ENCODE measurements around the gene MVB12B. TPM values are rescaled to one million over a fixed set of nuclear protein-coding genes. Genes with fewer than 3 reads are reported as not detected.

Gene MVB12B
- total and polyA plus RNA-seq, 2 of the 13 experiments (the other 11 are each of a cell fraction or from before 2014, with no cell fraction given) = 12.1 to 30.1 TPM

DNA sequence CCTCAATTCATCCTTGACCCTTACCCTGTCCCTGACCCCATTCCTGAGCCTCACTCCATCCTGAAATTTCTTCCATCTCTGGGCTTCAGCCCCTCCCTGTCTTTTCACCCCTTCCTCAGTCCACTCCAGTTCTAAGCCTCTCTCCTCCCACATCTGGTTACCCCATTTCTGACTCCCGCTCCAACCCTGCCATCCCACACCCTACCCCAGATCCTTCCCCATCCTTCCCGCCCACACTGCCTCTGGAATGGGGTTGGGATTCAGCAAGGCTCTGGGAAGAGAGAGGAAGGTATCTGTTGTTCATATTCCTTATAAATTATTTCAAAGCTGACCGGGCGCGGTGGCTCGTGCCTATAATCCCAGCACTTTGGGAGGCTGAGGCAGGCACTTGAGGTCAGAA, 29.9 kb upstream of the MVB12B start:
- H3K36me3 ChIP-seq (replicated peaks in 1 of 2; ENCODE audit: control insufficient read depth in 1 of 2, insufficient read depth in 2 of 2, low read length in 2 of 2) = no peaks in the 10 kb centered on the region
- no peaks in the 10 kb centered on the region for H3K79me2 ChIP-seq (ENCODE audit: insufficient read depth, low read length)
- intact Hi-C loops (cut with micrococcal nuclease; ENCODE audit: unreplicated experiment) = no loop called here
- 61% methylated on average over 6 of the region's 6 CpGs for WGBS (ENCODE audit: low lambda C conversion rate)
- H4K20me1 ChIP-seq (ENCODE audit: insufficient read depth, low read length) = no peaks in the 10 kb centered on the region
- no peak overlapping the region for H3K4me3 ChIP-seq (replicated peaks in 1 of 3; ENCODE audit: insufficient read depth in 1 of 3, low read depth in 2 of 3, low read length in 3 of 3)
- in situ Hi-C loops (cut with HindIII; ENCODE audit: extremely low pct_ligation_motif_present, low pct_unique_long_range_greater_than_20kb) = no loop called here
- ChIA-PET CTCF (ENCODE audit: low intra/inter-chr PET ratio, low total read pairs) (no interaction called here), POLR2A (no interaction called here)
- FAIRE-seq (no peak), ATAC-seq (no peak), DNase-seq (ENCODE audit: low spot score) (no peak)
- no peaks in the 10 kb centered on the region for H3K9me3 ChIP-seq (ENCODE audit: low read length)
- no peak for TF ChIP-seq JUNB (CRISPR knock-in tag; IDR thresholded peaks at IDR 0.05; ENCODE audit: borderline replicate concordance)
- no peak for TF ChIP-seq ZNF674 (CRISPR knock-in tag; IDR thresholded peaks at IDR 0.05; ENCODE audit: low read depth)
- no peak for TF ChIP-seq ZFY (CRISPR knock-in tag; IDR thresholded peaks at IDR 0.05)
- no peak for TF ChIP-seq HMGXB4 (CRISPR knock-in tag; IDR thresholded peaks at IDR 0.05; ENCODE audit: borderline replicate concordance in 1 of 2, low read depth in 1 of 2)
- TF ChIP-seq MEIS2 (CRISPR knock-in tag; IDR thresholded peaks at IDR 0.05) = no peak
- TF ChIP-seq NR2F2 (IDR thresholded peaks at IDR 0.05; ENCODE audit: borderline replicate concordance, low read depth) = no peak
- no peak overlapping the region for H2AFZ ChIP-seq (ENCODE audit: low read length)
- H3K27me3 ChIP-seq (ENCODE audit: control insufficient read depth in 1 of 2, insufficient read depth in 2 of 2, low read length in 2 of 2) = peaks cover 4 to 30% of the 10 kb centered on the region in 2 experiments; a peak in 3 of 5 replicates
- BruUV-seq (replicated peaks) = no TSS peak
- H3K27ac ChIP-seq (ENCODE audit: extremely low read length, insufficient read depth, low read length) = no peak overlapping the region
- peaks cover 10% of the 10 kb centered on the region for H3K4me1 ChIP-seq (ENCODE audit: insufficient read depth, low read length)
- H3K4me2 ChIP-seq (ENCODE audit: low read depth, low read length) = no peak overlapping the region
- no peak overlapping the region for H3K9ac ChIP-seq (ENCODE audit: insufficient read depth, low read depth, low read length)

DNA sequence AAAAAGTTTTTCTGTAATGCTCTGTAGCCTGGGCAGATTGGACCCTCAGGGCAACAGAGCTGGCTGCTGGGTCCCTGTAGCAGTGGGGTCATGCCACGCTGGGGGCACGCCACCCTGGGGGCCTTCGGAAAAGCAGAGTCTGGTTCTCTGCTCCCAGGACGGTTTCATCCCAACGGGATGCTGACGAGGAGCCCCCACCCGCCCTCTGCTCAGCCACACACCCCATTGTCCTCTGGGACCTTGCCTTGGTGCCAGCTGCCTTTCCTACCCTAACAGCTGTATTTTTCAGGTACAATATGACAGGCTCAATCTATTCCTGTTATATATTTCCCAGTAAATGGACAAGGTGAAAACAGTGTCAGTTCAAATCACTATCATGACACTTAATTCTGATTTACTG, 29.0 kb upstream of the MVB12B start:
- WGBS (ENCODE audit: low lambda C conversion rate) = 27% methylated on average over 7 of the region's 7 CpGs
- POLR2A ChIA-PET = no interaction called here

More for the DNA sequence above, 29.0 kb upstream of the MVB12B start:
- no peak overlapping the region for H3K4me2 ChIP-seq (ENCODE audit: low read depth, low read length)
- H3K36me3 ChIP-seq (replicated peaks in 1 of 2; ENCODE audit: control insufficient read depth in 1 of 2, insufficient read depth in 2 of 2, low read length in 2 of 2) = no peaks in the 10 kb centered on the region
- no peaks in the 10 kb centered on the region for H3K9me3 ChIP-seq (ENCODE audit: low read length)
- H3K27me3 ChIP-seq (ENCODE audit: control insufficient read depth in 1 of 2, insufficient read depth in 2 of 2, low read length in 2 of 2) = peaks cover 2 to 30% of the 10 kb centered on the region in 2 experiments; a peak in 3 of 5 replicates
- no peaks in the 10 kb centered on the region for H3K79me2 ChIP-seq (ENCODE audit: insufficient read depth, low read length)
- H3K9ac ChIP-seq (ENCODE audit: insufficient read depth, low read depth, low read length) = no peak overlapping the region
- TF ChIP-seq, protein P1, sequence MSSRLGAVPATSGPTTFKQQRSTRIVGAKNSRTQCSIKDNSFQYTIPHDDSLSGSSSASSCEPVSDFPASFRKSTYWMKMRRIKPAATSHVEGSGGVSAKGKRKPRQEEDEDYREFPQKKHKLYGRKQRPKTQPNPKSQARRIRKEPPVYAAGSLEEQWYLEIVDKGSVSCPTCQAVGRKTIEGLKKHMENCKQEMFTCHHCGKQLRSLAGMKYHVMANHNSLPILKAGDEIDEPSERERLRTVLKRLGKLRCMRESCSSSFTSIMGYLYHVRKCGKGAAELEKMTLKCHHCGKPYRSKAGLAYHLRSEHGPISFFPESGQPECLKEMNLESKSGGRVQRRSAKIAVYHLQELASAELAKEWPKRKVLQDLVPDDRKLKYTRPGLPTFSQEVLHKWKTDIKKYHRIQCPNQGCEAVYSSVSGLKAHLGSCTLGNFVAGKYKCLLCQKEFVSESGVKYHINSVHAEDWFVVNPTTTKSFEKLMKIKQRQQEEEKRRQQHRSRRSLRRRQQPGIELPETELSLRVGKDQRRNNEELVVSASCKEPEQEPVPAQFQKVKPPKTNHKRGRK (CRISPR knock-in tag; IDR thresholded peaks at IDR 0.05) = no peak
- TF ChIP-seq, protein P2, sequence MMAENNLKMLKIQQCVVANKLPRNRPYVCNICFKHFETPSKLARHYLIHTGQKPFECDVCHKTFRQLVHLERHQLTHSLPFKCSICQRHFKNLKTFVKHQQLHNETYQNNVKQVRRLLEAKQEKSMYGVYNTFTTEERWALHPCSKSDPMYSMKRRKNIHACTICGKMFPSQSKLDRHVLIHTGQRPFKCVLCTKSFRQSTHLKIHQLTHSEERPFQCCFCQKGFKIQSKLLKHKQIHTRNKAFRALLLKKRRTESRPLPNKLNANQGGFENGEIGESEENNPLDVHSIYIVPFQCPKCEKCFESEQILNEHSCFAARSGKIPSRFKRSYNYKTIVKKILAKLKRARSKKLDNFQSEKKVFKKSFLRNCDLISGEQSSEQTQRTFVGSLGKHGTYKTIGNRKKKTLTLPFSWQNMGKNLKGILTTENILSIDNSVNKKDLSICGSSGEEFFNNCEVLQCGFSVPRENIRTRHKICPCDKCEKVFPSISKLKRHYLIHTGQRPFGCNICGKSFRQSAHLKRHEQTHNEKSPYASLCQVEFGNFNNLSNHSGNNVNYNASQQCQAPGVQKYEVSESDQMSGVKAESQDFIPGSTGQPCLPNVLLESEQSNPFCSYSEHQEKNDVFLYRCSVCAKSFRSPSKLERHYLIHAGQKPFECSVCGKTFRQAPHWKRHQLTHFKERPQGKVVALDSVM (CRISPR knock-in tag; IDR thresholded peaks at IDR 0.05) = no peak
- no peak for TF ChIP-seq MED8 (CRISPR knock-in tag; IDR thresholded peaks at IDR 0.05; ENCODE audit: insufficient replicate concordance)
- no peak for TF ChIP-seq HMGA1 (CRISPR knock-in tag; conservative IDR thresholded peaks at IDR 0.05)
- no peak for TF ChIP-seq PITX1 (CRISPR knock-in tag; IDR thresholded peaks at IDR 0.05)
- TF ChIP-seq MIER3 (CRISPR knock-in tag; IDR thresholded peaks at IDR 0.05; ENCODE audit: borderline replicate concordance) = no peak
- no peak for TF ChIP-seq RARG (CRISPR knock-in tag; IDR thresholded peaks at IDR 0.05; ENCODE audit: low read depth)
- no TSS peak for BruUV-seq (replicated peaks)
- H3K4me1 ChIP-seq (ENCODE audit: insufficient read depth, low read length) = peaks cover 19% of the 10 kb centered on the region
- DNase-seq (ENCODE audit: low spot score) (no peak), FAIRE-seq (no peak), ATAC-seq (no peak)
- H4K20me1 ChIP-seq (ENCODE audit: insufficient read depth, low read length) = no peaks in the 10 kb centered on the region
- H3K4me3 ChIP-seq (replicated peaks in 1 of 3; ENCODE audit: insufficient read depth in 1 of 3, low read depth in 2 of 3, low read length in 3 of 3) = no peak overlapping the region
- intact Hi-C loops (cut with micrococcal nuclease; ENCODE audit: unreplicated experiment) = no loop called here
- in situ Hi-C loops (cut with HindIII; ENCODE audit: extremely low pct_ligation_motif_present, low pct_unique_long_range_greater_than_20kb) = no loop called here
- H3K27ac ChIP-seq (ENCODE audit: extremely low read length, insufficient read depth, low read length) = no peak overlapping the region
- H2AFZ ChIP-seq (ENCODE audit: low read length) = no peak overlapping the region
- CTCF ChIA-PET (ENCODE audit: low intra/inter-chr PET ratio, low total read pairs) = no interaction called here
